Stimulated activated CD8-positive, alpha-beta memory T cell treated with anti-CD3 and anti-CD28 coated beads, Interleukin-12 subunit alpha, Interleukin-12 subunit beta, amount 100 ng/mL, for 1 hour (primary cell): Measurements from ENCODE around the gene CABP7.
"Not testable (repeated sequence)": the region's sequence is repeated elsewhere in the genome, so short reads cannot be mapped to it uniquely, and the experiment has no call there.

Experiments
- DNase-seq: peaks from one replicate; pipeline ENCODE4 v3.0.0-alpha.2; 2020; ENCODE audit warnings: low read depth

Gene CABP7

DNA sequence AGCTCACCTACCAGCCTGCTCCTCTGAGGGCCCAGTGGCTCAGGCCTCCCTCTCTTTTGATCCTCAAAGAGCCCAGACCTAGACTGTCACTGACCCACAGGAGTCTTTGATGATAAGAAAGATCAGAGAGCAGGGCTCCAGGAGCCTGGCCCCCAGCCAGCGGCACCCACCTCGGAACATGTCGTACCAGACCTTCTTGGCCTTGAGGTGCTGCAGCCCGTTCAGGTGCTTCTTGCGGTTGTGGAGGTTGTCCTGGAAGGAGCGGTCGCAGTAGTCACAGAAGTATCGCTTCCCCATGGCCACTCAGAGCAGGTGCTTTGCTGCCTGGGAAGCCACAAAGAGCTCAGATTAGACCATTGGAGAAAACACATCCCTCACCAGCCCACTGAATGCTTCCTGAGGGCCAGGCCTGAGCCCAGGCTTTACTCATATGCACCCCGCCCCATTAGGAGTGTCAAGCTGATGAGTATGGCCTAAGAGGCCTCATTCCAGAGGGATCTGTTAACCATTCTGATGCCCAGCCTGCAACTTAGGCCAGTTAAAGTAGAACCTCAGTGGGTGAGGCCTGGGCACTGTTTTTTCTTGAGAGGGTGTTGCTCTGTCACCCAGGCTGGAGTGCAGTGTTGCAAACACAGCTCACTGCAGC lies 28.6 kb downstream of the CABP7 start:
- no peak for DNase-seq

DNA sequence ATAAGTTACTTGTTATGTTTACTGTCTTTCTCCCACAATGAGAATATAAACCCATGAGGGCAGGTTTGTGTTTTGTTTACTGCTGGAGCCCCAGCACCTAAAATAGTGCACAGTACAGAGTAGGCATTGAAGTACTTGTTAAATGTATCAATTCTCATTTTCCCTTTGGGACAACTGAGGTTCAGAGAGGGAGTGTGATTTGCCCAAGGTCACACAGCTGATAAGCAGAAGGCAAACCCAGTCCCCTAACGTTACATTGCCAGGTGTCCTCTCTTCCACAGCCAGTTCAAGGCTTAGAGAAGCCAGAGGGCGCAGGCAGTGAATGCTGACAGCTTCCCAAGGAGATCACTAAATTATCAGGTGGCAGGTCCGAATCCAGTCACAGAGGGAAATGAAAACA lies 30.2 kb downstream of the CABP7 start:
- DNase-seq, result no peak

DNA sequence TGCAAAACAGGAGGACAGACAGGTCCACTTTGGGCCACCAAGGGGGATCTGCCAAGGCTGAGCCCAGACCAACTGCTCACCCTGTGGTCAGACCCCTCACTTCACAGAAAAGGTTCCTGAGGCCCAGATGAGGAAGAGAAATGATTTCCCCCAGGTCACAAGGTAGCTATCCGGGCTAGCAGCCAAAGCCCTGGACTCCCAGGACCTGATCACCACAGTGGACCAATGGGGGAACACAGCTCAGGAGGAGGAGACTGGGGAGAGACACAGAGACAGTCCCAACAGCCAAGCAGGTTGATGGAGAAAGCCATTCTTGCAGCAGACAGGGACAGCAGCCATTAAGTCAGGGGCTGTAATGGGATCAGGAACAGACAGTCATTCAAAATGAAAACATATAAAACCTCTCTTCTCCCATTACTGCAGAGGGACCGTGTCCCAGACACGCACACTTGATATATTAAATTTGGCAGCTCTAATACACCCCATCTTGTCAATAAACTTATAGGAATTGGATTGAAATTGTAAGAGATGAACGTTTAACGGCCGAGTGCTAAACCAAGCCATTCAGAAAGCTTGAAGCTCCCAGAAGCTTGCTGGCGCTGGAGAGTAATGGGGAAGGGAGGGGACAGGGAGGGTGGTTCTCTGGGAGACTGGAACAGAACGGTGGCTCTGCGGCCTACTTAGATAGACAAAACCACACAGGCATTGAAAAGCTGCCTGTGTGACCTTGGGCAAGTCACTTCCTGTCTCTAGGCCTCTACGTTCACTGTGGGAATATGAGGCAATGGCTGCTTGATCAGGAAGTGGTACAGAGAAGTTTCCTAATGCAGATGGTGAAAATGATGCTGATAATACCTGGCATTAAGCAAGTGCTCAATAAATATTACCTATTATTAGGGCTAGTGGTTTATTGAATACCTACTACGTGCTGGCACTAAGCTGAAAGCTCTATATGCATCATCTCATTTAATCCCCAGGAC lies 31.0 kb downstream of the CABP7 start:
- no peak for DNase-seq

DNA sequence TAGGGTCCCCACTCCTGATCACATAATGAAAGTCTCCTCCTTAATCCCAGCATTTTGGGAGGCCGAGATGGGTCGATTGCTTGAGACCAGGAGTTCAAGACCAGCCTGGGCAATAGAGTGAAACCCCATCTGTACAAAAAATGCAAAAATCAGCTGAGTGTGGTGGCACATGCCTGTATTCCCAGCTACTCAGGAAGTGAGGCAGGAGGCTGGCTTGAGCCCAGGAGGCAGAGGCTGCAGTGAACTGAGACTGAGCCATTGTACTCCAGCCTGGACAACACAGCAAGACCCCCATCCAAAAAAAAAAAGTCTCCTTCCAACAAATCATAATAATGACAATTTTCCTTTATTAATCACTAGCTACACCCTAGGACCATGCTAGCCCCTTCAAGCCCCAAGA lies 31.9 kb downstream of the CABP7 start:
- no peak for DNase-seq

DNA sequence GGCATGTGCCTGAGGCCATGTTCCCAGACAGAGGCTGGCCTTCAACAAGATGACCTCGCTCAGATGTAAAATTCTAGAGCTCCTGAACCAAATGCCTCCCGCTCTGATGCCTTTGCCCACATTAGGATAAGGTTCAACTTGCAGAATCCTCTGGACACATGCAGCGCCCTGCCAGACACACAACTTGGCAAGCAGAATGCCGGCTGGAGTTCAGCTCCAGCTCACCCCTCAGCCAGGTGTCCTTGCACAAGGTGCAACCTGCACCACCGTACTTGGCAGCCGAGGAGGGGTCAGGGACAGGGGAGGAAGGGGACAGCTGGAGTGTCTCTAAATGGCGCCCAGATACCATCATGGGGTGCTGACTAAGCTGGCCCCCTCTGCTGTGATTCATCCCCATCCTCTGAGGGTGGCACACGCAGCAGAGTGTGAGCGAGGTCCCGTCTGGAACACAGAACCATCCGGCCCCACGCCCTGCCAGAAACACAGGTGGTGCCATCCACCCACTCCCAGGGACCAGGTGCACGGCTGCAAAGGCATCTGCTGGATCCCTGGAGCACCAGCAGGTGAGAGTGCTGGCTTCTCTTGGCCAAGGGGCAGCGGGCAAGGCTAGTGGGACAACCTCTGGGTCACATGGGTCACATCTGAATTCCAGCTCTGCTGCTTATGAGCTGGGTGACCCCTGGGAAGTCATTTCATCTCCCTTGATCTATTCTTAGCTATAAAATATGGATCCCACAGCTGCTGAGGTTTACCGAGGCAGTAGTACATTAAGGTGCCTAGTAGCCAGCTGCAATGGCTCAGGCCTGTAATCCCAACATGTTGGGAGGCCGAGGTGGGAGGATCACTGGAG lies 34.2 kb downstream of the CABP7 start:
- no peak for DNase-seq

DNA sequence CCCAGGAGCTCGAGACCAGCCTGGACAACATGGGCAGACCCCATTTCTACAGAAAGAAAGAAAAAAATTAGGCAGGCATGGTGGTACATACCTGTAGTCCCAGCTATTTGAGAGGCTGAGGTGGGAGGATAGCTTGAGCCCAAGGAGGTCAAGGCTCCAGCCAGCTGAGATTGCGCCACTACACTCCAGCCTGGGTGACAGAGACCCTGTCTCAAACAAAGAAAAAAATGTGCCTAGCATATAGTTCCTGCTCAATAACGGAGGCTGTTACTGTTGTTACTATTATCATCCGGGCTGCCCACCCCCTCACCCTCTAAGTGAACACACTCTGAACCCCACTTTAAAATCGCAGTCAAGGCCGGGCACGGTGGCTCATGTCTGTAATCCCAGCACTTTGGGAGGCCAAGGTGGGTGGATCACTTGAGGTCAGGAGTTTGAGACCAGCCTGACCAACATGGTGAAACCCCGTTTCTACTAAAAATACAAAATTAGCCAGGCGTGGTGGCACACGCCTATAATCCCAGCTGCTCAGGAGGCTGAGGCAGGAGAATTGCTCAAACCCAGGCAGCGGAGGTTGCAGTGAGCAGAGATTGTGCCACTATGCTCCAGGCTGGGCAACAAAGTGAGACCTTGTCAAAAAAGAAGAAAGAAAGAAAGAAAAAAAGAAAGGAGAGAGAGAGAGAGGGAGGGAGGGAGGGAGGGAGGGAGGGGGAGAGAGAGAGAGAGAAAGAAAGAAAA lies 35.0 kb downstream of the CABP7 start:
- DNase-seq, result not testable (repeated sequence)

DNA sequence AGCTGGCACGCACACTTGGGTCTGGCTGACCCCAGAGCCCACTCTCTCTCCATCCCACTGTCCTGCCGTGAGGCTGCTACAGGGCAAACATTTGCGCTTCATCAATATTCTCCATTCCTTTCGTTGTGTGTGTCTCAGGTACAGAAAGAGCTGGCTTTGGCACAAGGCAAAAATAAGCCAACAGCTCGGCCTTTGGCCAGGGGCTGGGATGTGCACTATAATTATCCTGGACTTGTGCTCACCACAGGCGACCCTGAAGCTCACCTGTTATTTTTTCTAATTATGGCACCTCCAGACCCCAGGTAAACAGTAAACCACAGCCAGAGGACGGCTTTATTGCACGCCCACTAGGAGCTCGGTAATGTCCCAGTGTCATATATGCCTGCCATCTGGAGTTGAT lies 36.1 kb downstream of the CABP7 start:
- DNase-seq, result no peak

DNA sequence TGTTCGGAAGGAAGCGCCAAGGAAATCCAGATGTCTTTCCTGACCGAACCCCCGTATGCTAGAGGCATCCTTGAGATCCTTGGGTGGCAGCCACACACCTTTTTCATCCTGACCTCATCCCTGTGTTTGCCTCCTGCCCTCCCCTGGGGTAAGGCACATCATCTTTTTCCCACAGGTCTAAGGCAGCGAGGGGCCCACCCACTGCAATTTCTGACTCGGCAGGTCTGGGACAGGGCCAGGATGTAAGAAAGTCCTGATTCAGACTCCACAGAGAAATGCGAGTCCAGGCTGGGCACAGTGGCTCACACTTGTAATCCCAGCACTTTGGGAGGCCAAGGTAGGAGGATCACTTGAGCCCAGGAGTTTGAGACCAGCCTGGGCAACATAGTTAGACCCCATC lies 36.5 kb downstream of the CABP7 start:
- no peak for DNase-seq

DNA sequence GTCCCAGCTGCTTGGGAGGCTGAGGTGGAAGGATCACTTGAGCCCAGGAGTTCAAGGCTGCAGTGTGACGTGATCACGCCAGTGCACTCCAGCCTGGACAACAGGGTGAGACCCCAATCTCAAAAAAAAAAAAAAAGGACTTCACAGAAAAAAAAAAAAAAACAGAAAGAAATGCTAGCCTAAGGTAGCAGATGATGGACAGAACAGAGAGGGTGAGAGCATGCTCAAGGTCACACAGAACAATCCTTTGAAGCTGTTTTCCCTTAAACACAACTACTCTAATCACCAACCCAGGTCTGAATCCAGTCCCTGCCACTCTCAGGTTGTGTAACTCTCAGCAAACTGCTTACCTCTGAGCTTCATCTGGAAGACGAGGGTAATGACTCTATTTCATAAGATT lies 37.3 kb downstream of the CABP7 start:
- DNase-seq, result no peak

DNA sequence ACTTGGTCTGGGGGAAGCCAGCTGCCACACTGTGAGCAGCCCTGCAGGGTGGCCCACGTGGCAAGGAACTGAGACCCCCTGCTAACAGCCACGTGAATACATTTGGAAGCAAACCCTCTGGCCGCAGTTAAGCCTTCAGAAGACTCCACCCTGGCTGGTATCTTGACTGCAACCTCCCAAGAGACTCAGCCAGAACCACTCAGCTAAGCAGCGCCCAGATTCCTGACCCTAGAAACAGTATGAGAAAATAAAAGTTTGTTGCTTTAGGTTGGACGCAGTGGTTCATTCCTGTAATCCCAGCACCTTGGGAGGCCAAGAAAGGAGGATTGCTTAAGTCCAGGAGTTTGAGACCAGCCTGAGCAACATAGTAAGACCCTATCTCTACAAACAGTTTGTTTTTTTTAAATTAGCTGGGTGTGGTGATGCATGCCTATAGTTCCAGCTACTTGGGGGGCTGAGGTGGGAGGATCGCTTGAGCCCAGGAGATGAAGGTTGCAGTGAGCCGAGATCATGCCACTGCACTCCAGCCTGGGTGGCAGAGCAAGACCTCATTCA lies 38.3 kb downstream of the CABP7 start:
- no peak for DNase-seq

DNA sequence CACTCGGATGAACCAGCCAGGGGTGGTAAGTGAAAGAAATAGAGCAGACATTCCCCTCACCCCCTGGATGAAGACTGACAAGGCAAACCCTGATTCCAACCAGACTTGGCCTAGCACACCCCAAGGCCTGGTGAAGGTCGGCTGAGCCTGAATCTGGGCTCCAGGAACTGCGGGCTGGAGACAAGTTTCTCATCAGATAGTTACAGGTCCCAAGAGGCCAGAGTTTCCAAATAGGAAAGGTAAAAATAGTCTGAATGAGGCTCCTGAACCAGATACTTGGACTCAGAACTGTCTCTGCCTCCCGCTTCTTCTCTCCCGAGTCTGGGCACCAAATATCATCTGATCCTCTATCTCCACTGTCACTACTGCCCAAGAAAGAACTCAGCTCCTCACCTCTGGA lies 39.2 kb downstream of the CABP7 start:
- no peak for DNase-seq

DNA sequence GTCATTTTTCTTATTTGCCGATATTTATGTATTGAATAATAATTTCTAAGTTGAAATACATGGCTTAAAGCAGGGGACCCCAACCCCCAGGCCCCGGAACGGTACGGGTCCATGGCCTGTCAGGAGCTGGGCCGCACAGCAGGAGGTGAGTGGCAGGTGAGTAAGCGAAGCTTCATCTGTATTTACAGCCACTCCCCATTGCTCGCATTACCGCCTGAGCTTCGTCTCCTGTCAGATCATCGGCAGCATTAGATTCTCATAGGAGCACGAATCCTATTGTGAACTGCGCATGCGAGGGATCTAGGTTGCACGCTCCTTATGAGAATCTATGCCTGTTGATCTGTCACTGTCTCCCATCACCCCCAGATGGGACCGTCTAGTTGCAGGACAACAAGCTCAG lies 42.5 kb downstream of the CABP7 start:
- DNase-seq, result no peak

DNA sequence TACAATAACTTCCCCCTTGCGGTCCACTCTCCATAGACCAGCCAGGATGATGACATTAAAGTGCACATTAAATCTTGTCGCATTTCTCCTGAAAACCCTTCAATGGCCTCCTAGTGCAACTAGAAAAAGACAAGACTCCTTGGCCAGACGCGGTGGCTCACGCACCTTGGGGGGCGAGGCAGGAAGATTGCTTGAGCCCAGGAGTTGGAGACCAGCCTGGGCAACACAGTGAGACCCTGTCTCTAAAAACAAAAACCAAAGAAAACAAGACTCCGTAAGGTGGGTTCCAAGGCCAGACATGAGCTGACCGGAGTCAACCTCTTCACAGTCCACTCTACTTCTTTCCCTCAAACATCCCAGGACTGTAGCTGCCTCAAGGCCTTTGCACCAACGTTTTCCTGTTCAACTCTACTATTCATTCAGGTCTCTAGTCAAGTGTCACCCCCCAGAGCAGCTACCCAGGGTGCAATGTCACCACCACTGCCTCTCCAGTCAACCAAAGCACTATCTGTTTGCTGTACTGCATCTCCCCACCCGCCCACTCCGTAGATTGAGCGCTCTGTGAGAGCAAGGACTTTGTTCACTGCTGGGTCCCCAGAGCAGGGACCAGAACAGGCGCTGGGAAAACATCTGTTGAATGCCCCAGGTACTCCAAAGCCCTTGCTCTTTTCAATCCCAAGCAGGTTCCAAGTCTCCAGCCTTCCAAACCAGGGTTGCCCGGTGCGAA lies 46.3 kb downstream of the CABP7 start:
- peak; percentile 6 for DNase-seq

DNA sequence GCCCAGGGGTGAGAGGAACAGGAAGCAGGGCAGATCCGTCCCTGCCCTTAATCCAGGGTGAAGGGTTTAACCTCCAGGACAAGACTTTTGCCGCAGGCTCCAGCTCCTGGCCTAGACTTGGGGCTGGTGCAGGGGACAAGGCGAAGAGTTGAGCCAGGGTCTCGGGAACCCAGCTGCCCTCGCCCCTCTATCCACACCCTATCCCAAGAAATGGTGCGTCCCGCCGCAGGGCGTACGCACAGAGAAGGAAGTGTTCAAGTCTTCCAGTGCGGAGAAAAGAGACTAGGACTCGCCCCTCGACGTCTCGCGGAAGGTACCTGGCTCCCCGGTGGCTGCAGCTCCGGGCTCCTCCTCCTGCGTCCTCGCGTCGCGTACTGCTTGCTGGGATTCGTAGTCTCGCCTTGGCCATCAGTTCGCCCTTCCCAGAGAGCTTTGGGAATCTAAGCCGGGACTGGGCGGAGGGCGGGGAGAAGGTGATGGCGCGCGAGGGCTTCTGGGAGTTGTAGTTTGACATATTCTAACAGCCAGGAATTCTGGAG lies 46.9 kb downstream of the CABP7 start, which contains the start of gene ZMAT5:
TSS of gene ZMAT5 (minus strand) at position 376 of the 539 bp plus-strand sequence. CDS start 18,463 bp downstream, outside the sequence.
- peak; percentile 84 for DNase-seq

DNA sequence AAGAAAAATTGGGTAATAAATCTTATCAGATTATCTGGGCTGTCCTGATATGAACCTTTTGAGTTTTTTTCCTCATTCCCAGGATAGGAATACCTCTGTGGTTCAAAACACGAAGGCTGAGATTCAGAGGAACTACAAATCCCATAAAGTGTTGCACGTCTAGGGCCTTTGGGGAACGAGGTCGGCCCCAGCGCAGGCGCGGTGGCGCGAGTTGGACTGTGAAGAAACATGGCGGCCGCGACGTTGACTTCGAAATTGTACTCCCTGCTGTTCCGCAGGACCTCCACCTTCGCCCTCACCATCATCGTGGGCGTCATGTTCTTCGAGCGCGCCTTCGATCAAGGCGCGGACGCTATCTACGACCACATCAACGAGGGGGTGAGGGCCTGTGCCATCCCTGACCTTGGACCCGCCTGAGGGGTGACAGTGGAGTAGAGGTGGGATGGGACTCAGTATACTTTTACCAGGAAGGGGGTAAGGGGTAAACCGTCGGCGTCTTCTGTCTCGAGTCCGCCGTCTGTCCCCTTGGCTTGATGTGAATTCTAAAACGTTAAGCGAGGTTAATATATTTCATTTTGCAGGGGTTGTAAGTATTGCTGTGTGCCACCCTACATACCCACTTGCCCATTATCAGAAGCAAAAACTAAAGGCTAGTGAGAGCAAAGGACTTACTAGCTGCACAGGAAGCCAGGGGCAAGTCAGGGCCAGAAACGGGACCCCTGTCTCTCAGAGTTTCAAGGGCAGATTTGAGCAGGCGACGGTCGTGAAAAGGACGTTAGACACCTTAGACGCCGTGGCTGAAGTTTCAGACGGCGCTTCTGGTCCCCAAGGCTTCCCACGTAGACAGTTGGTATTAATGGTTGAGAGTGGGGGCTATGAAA lies 47.6 kb downstream of the CABP7 start, which contains the start of gene UQCR10:
TSS of gene UQCR10 (plus strand) at position 199 of the 881 bp plus-strand sequence. CDS start at position 229, 30 bp downstream.
- DNase-seq, result peak; percentile 89

DNA sequence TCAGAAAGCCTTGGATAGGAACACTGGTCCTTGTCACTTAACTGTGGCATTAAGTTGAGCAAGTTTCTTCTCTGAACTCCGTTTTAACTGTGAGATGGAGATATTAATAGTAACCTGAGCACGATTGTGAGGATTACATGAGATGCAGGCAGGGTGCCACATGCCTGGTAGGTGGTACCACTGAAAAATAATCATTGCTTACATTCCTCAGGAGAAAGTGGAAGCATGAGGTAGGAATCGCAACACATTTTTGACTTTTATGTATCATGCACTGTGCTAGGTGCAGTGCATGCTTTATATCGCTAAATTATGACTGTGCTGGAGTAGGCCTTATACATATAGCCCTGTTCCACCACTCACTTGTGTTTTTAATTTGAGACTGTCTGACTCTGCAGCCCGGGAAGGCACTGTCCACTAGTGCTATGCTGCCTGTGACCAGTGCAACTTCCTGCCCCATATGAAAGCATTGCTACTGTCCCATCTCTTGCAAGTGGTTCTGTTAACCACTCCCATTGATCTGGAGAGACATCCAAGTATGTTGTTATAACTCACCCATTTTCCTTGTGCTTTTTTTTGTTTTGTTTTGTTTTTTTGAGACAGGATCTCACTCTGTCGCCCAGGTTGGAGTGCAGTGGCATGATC lies 48.4 kb downstream of the CABP7 start:
- no peak for DNase-seq

DNA sequence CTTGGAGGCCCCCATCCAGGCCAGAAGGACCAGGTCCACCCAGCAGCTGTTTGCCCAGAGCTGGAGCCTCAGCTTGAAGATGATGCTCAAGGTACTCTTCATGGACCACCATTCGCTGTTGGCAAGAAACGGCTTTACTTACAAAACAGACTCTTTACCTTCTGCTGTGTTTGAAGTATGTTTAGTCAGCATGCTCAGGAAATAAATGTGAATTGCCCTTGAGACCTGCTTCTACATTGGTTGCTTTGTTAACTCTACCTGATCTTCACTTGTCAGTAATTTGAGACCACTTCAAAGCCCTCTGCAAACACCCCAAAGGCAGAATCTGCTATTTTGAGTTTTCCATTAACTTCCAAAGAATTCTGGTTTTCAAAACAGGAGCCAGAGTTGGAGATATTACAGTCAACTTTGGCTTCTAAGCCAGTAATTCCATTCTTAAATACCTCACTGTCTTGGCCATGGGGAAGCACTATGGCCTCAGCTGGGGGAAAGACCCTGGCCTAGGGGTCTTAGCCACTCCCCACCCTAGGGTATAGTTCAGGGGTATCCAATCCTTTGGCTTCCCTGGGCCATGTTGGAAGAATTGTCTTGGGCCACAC lies 50.0 kb downstream of the CABP7 start:
- DNase-seq, result no peak

DNA sequence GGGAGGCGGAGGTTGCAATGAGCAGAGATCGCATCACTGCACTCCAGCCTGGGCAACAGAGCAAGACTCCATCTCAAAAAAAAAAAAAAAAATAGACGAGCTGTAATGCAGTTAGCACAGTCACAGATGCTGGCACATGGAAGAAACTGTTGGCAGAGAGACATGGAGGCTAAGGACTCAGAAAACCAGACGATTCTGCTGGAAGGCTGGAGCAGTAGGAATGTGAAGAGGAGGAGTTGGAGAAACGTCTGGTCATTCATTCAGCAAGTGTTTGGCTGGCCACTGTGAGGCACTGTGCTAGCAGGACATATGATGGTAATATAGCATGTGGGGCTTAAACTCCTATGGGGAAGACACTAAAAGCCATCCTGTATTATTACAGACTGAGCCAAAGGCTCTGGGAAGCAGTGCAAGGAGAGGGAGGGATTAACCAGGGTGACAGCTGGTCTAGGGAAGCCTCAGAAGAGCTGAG lies 52.4 kb downstream of the CABP7 start:
- DNase-seq, result no peak
